Lower leg skin (tissue), 3 donors: Measurements from ENCODE around the gene SELPLG.

Source experiments
- CTCF ChIP-seq, 3 donors: fragments of 450-650 bp; IDR thresholded peaks; one replicate each; pipeline ENCODE4 v1.5.1; 2016; ENCODE audit warnings: antibody characterized with exemption in 3 of 3, mild to moderate bottlenecking in 3 of 3, moderate library complexity in 2 of 3
- POLR2A ChIP-seq, 2 donors: fragments of 450-650 bp; IDR thresholded peaks; one replicate each; pipeline ENCODE4 v1.6.1; 2016 to 2017; ENCODE audit warnings: antibody characterized with exemption in 2 of 2, mild to moderate bottlenecking in 1 of 2, moderate library complexity in 1 of 2

GRCh38 chr12:108609537-108610335 is 24.0 kb downstream of the SELPLG start:
- TF ChIP-seq CTCF (IDR thresholded peaks at IDR 0.05): no peak
- TF ChIP-seq POLR2A (IDR thresholded peaks at IDR 0.05): no peak
